DMS153 (cell line): ENCODE results near the gene RTN4RL2.
"Not testable (repeated sequence)": the region's sequence is repeated elsewhere in the genome, so short reads cannot be mapped to it uniquely, and the experiment has no call there.

Source experiments
- DNase-seq: peaks from one replicate; lab custom pipeline; 2025; lab: John Stamatoyannopoulos, UW

The RTN4RL2 gene

DNA sequence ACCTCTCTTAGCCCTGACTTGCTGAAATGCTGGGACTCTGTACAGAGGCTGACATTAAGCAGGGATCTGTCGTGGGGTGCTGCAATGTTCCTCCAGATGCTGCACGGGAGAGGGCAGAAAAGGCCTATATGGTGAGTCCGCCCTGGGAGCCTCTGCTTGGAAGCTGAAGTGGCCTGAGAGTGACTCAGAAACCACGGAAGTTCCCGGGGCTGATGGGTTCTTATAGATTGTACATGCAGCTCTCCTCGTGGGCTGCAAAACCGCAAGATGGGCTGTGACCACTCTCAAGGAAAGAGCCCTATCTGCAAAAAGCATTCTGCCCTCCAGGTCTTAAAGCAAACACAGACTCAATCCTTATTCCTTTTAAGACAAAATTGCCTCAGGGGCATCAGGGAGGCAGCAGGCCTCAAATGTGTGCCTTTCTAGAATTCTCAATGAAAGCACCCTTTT lies 27.6 kb upstream of the RTN4RL2 start:
- no peak for DNase-seq

DNA sequence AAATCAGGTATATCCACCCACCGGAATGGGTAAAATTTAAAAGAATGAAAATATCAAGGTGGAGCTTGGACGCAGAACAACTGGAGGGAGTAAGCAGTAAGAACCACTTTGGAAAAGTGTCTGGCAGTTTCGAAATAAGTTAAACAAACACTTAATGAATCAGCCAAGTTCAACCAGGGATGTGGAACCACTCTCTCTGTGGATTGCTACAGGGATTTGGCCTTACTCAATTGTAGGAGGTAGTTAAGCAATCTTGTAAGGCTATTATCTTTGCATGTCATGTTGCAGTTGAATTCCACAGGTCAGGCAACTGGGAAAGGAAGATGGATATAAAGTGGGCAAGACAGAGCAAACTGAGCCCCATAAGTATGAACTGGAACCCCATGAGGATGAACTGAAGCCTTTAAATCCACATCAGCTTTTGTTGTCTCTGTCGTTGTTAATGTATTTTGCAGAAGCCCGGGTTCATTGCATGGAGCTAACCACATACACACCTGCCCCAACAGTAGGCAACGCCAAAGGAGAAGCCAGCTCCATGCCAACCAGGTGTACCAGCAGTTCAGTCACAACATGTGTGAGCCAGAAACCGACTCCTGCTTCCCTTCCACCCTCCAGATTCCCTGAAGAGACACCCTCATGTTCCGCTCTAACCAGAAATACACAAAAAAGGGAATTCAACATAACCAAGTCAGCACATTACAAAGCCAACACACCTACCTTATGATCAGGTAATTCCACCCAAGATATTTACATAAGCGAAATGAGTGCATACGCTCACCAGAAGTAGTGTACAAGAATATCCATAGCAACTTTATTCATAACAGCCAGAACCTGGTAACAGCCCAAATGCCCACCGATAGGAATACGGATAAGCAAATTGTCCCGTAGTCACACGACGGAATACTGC lies 25.4 kb upstream of the RTN4RL2 start:
- DNase-seq: no peak

DNA sequence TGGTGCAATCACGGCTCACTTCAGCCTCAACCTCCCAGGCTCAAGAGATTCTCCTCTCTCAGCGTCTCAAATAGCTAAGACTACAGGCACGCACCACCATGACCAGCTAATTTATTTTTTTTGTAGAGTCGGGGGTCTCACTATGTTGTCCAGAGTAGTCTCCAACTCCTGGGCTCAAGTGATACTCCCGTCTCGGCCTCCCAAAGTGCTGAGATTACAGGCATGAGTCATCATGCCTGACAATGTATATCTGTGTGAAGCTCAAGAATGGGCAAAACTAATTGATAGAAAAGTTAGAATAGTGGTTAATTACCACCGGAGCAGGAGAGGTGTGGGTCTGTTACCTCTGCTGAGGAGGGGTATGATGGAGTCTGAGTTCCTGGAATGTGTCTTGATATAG lies 24.3 kb upstream of the RTN4RL2 start:
- DNase-seq: no peak

DNA sequence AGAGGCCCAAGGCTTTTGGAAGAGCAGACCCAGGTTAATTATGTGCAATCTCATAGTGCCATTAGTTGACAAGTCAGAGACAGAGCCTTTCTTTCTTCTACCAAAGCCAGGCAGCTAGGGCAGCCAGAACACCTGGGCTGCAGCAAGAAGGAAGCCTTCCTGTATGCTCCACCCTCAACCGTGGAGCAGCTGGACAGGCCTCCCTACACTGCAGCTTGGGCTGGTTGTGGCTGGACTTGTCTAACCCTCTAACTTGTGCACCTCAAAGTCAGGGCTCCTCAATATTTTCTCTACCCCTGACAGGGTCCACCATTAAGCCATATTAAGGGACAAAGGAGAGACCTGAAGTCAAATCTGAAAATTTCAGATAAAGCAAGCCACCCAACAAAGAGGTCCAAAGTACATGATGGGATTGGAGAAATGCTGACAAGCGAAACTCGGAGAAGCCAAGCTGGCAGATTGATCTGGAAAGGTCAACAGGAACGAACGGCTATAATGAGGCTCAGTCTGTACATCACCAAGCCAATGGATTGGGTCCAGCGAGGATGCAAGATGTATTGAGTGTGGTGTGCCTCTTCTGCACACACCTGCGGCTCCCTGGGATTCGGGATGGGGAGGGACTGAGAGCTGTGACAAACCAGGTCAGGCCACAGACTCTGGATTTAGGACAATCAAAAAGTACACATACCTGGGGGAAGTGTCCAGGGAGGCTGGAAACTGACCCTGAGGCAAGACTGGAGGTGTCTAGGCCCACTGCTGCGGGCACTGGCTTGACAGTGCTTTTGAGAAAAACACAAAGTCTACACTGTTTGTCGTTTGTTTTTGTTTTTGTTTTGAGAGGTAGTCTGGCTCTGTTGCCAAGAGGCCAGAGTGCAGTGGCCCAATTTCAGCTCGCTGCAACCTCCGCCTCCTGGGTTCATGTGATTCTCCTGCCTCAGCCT lies 21.7 kb upstream of the RTN4RL2 start:
- no peak for DNase-seq

DNA sequence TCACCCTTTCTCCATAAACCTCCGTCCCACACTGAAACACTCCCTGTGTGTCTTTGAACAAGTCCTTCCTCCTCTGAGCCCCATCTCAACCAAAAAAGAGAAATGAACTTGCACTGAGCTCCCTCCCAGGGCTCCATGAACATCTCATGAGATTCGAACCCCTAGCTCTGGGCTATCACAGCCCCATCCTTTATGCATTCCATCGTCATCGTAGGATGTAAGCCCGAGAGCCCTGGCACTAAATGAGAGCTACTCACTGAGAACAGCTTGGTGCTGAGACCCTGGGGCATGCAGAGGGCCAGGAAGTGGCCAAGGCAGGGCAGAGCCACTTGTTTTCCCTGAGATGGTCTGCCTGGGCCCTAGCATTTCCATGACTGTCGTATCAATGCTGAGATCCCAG lies 20.5 kb upstream of the RTN4RL2 start:
- DNase-seq: no peak

DNA sequence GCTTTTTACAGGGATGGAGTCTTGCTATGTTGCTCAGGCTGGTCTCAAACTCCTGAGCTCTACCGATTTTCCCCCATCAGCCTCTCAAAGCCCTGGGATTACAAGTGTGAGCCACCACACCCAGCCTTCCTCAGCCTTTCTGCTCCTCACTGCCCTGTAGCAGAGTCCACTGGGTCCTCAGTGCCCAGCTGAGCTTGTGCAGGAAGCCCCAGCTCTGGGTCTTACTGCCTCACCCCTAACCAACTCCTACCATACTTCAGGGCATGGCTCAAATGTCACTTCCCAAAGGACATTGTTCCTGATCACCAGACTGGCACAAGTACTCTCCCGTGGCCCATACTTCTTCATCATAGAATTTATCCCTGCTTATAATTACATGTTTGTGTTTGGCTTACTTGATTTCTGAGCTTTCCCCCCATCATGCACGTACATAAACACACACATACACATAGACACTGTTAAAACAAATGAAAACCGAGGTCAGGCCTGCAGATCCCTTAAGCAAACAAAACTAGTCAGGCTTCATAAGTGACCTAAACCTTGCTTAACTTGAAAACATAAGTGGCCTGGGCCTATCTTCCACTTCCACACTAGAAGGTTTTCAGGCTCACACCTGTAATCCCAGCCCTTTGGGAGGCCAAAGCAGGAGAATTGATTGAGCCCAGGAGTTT lies 19.4 kb upstream of the RTN4RL2 start:
- no peak for DNase-seq

DNA sequence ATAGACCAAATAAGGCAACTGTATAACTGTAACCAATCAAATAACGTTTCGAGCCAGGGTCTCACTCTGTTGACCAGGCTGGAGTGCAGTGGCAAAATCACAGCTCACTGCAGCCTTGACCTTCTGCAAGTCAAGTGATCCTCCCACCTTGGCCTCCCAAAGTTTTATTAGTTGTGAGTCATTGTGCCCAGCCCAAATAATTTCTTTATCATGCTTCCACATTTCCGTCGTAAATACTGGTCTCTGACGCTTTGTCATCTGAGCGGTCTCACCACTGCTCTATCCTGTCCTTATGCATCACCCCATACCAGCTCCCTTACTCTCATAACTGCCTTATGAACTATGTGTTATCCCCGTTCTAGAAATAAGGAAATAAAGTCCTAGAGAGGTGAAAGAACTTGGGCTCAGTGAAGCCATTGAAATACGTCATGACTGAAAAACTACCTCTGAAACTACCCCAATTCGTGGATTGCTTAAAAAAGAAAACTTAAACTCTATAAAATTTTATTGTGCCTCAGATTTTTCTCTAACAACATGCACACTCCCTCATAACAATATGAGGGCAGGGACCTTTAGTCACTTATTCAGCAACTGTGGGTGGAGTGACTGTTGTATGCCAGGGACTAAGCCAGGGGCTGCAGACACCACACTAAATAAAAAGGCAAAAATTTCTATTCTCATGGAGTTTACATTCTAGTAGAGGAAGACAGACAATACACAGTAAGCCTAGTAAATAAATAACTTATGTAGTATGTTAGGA lies 15.8 kb upstream of the RTN4RL2 start:
- no peak for DNase-seq

DNA sequence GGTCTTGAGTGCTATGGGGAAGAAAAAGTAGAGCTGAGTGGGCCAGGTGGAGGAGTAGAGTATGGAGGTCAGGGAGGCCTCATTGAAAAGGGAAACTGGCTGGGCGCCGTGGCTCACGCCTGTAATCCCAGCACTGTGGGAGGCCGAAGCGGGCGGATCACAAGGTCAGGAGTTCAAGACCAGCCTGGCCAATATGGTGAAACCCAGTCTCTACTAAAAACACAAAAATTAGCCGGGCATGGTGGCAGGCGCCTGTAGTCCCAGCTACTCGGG lies 15.3 kb upstream of the RTN4RL2 start:
- not testable (repeated sequence) for DNase-seq

DNA sequence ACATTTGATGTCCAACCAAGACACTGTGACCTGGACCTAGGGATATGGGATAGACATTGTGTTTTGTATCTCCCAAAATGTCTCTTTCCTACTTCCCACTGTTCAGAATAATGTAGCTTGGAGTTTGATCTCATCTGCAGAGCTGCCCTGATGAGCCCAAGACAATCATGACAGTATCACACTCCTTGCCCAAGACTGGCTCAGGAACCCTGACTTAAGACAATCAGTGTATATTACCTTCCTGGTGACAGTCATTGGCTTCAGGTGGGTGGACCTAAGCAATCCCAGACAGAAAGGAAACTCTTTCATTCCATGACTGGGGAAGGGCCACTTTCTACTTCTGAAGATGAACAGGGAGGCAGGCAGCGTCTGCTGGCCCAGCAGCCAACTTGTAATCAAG lies 14.3 kb upstream of the RTN4RL2 start:
- DNase-seq: no peak

DNA sequence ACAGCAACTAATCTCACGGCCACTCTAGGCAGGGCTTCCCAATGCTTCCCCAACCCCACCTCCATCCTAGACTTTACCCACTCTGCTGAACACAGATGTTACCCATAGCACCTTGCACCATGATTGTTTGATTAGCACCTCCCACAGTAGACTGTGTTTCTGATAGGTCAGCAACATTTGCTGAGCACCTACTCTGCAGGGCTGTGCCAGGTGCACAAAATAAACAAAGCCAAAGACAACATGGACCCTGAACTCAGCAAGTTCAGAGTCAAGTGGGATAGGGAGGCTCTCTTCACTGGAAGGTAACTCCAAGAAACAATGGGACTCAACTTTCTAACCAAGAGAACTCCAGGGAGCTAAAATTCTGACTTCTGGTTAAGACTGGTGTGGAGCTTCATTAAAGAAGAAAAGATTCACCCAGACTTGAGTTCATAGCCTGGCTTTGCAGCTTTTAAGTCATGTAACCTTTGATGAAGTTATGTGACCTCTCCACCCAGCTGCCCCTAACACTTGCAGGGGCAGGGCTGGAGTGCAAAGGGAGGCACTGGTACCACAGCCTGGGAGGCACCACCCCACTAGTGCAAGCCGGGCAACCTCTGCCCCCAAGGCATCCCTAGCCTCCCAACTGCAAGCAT lies 6.7 kb upstream of the RTN4RL2 start:
- no peak for DNase-seq

DNA sequence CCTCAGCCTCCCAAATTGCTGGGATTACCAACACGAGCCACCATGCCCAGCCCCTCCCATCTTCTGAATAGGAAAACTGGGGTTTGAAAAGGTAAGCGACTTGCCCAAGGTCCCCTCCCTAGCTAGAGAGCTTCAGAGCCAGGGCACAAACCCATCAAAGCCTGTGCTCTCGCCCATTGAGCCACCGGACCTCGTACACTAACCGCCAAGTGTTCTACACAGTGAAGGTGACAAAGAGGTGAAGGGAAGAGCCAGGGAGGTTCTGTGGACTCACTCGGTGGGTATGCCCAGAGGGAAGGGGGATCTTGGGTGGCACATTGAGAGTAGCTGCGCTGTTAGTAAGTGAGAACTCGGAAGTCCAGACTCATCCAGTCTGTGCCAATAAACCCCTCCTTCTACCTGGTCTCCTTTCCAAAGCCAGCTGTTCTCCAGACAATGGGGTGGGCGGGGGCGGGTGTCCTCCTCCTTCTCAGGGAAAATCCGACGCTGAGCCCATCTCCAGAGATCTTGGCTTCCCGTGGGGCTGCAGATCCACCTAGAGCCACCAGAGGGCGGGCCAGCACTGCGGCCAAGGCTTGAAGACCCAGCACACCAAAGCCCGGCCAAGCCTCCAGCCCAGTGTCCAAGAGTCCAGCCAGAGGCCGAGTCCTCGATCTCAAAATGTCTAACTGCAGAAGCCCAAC lies 3.2 kb upstream of the RTN4RL2 start:
- DNase-seq: no peak

DNA sequence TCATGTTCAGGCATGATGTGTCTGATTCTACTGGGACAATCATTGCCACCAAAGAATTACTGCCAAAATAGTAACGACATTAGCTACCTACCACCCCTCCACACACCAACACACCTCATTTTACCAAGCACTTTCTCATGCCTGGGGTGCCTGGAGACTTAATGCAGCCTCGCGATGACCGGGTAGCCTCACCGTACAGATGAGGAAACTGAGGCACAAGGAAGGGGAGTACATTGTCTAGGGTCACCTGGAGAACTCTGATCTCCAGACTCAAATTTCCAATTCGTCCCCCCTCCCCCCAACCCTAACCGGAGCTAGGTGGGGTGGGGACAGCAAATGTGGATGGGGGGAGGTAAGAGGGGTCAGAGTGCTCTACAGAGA lies 2.7 kb upstream of the RTN4RL2 start:
- DNase-seq: no peak

DNA sequence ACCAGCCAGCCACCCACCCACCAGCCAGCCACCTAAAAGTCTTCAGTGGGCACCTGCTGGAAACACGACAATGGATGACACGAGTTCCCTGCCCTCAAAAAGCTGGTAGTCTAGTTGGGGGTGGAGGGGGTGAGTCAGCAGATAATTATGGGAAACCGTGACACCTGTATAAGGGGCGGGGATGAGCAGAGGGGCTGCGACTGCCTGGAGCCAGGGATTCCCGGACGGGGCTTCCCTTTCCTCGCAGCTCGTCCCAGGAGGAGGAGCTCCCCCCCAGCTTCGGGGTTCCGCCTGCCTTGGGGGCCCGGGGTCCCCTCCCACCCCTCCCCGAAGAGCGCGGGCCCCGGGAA lies 2.3 kb upstream of the RTN4RL2 start:
- DNase-seq: no peak

DNA sequence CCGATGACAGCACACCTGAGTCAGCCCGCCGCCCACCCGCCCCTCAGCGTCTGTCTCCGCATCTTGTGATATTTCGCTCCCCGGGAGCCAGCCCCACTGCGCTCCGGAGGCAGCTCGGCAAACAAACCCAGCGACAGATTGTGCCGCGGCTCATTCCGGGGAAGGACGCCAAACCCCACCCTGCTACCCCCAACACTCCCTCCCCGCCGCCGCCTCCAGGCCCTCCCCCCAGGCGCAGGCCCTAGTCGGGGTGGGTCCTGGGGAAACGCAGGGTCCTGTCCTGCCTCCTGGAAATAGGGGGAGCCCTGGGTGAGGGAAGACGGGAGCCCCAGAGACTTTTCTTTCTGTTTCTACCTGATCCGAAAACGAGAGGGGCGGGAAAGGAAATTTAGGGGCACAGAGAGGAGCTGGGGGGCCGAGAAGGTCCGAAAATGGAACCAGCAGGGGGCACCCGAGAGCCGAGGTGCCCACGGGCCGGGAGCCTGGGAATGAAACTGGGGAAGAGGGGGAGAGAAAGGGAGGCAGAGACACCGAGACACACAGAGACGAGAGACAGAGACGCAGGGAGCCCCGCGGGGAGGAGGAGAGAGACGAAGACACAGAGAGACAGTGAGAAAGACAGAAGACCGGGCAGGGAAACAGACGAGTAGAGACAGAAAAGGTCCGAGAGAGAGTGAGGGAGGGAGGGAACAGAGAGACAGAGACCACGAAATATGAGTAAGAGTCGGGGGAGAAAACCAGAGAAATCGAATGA lies 1.7 kb upstream of the RTN4RL2 start:
- no peak for DNase-seq

DNA sequence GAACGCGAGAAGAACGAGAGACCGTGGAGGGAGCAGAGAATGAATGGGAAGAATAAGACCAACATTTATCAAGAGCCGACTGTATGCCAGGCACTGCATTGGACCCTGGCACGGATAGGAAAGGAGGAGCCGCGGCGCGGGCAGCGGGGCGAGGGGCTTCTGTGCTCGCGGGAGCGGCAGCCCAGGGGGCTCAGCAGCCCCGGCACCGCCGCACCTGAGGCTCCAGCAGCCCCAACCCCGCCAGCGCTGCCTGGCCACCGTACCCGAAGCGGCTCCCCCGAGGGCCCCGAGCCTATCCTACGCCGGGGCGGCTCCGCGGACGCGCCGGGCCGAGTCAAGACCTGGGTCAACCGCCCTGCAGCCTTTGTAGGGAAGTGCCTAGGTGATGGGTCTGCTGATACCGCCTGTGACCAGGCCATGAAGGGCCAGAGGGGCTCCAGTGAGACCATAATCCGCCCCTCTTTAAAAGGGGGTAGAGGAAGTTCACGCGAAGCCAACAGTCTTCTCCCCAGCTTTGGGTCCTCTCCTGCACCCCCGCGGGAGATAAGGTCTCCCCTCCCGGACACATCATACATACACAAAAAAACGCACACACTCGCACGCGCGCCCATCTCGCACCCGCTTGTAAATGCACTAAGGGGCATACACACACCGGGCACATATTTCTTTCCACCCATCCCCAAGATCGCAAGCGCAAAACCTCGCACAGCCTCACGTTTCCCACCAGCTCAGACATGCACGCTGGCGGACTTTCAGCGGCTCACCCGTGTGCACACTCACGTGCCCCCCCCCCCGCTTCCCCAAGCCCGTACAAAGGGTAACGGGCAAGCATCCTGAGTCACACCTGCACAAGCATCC lies 935 bp upstream of the RTN4RL2 start:
- DNase-seq: no peak

DNA sequence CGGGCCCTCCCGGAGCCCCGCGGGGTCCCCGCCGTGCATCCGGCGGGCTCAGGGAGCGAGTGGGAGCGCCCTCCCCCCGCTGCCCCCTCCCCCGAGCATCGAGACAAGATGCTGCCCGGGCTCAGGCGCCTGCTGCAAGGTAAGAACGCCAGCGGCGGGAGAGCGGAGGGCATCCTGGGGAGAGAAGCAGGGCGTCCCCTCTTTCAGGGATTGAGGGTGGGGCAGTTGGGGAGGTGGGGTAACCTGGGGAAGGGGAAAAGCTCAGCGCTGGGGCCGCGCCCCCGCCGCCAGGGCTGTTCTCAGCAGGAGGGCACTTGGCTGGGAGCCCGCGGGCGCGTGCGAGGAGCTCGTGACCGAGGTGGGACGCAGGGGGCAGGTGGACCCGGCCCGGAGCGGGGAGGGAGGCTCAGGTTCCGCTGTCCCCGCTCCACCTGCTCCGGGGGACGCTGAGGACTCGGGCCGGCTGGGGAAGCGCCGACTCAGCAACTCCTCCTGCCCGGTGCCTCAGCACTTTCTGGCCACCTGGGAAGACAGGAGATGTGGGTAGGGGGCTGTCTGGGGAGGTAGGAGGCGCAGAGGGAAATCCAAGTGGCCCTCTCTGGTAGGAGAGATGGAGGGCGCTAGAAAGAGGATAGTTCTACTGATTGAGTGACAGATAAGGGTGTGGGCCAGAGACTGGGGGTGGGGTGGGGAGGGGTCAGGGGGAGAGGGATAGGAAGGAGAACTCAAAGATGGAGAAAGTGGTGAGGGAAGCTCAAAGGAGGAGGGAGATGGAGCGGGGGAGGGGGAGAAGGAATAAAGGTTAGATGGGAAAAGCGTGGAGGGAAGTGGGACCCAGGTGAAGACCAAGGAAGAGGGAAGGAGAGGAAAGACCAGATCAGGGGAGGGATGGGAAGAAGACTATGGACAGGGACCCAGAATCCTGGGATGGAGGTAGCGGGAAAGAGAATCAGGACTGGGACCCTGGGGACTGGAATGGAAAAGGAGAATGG lies 726 bp downstream of the RTN4RL2 start:
- DNase-seq: no peak

DNA sequence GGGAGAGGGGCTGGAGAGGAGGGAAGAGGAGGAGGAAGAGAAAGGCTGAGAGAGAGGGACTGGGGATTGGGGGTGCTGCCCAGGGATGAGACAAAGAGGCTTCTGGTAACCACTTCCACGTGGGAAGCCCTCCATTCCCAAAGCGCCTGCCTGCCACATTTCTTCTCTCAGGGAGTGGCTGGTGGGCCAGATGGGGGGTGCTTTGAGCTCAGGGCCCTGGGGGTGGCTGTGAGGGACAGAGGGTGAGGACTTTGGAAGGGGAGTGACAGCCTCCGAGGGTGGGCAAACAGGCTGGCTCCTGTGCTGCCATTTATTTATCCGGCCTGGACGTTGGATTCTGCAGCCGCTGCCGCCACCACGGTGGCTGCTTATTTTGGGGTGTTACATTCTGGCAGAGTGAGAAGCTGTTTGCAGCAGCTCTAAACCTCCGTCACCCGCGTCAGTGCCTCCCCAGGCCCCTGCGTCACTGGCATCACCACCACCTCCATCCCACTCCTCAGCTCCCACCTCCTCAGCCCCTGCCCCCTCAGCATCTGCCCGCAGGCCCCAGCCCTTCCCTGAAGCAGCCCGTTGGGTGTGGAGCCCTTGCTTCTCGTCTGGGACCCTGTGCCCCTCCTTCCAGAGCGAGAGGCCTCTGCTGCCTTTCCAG lies 1.6 kb downstream of the RTN4RL2 start:
- no peak for DNase-seq
